Keratinocyte (primary cell): ENCODE data around the gene VAV2.

ENCODE experiments used
- CTCF ChIP-seq, 3 experiments: IDR thresholded peaks in 1 of 3; conservative IDR thresholded peaks in 1 of 3; optimal IDR thresholded peaks in 1 of 3; 2 replicates in 2 of 3; 3 replicates in 1 of 3; pipeline versions ENCODE3 to v1.5.1; 2011; ENCODE audit warnings: low read length in 3 of 3, mild to moderate bottlenecking in 3 of 3, moderate library complexity in 2 of 3, control low read depth in 1 of 3, inconsistent platforms in 1 of 3; ENCODE audit not compliant: insufficient read depth in 2 of 3; ENCODE audit errors: extremely low read depth in 1 of 3
- EZH2 ChIP-seq: IDR thresholded peaks from one replicate; pipeline ENCODE4 v1.6.1; 2012; ENCODE audit warnings: inconsistent platforms, mild to moderate bottlenecking, low read length, moderate library complexity

GRCh38 chr9:133934482-133935232, 57.5 kb downstream of the VAV2 start:
- TF ChIP-seq CTCF (optimal IDR thresholded peaks at IDR 0.05 in 1 of 3, IDR thresholded peaks at IDR 0.05 in 1 of 3, conservative IDR thresholded peaks at IDR 0.05 in 1 of 3; ENCODE audit: extremely low read depth in 1 of 3, insufficient read depth in 2 of 3, low read length in 3 of 3) (no peak), EZH2 (no peak)
